Measurements from ENCODE around the gene MYPOP.
A peak's percentile ranks its signal among the peaks of the same experiment; 100 is the strongest.

GRCh38 chr19:45866400-45867176, 35.8 kb downstream of the MYPOP start:
- TF ChIP-seq CTCF (IDR thresholded peaks at IDR 0.05) (no peak), POLR2A (IDR thresholded peaks at IDR 0.05) (peak in 1 of 2 donors; percentile 40)
